ENCODE measurements around the gene GUCA1A. TPM values are rescaled to one million over a fixed set of nuclear protein-coding genes. Genes with fewer than 3 reads are reported as not detected.
"Not testable (repeated sequence)": the region's sequence is repeated elsewhere in the genome, so short reads cannot be mapped to it uniquely, and the experiment has no call there.

The GUCA1A gene
- total RNA-seq, 1 donor from 2014 or later, result 2.2 TPM

DNA sequence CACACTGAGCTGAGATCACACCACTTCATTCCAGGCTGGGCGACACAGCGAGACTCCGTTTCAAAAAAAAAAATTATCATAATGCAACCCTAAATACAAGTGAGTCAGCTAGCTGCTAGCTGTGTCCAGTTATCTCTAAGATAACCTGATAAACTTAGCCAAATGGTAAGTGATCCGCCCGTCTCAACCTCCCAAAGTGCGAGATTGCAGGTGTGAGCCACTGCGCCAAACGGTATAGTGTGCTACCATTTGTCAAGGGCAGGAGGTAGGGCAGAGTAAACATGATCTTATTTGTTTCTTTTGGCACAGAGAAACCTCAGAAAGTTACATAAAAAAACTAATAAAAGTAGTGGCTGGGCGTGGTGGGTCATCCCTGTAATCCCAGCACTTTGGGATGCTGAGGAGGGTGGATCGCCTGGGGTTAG lies 26.0 kb upstream of the GUCA1A start:
- no peak for DNase-seq

- no peak for DNase-seq
Observed at GRCh38 chr6:42148058-42148457, 25.1 kb upstream of the GUCA1A start.

GRCh38 chr6:42150254-42150653 lies 22.9 kb upstream of the GUCA1A start:
- no peak for DNase-seq

GRCh38 chr6:42152024-42152423 lies 21.1 kb upstream of the GUCA1A start:
- DNase-seq, result no peak

GRCh38 chr6:42152528-42153213 lies 20.5 kb upstream of the GUCA1A start:
- not testable (repeated sequence) for DNase-seq

DNA sequence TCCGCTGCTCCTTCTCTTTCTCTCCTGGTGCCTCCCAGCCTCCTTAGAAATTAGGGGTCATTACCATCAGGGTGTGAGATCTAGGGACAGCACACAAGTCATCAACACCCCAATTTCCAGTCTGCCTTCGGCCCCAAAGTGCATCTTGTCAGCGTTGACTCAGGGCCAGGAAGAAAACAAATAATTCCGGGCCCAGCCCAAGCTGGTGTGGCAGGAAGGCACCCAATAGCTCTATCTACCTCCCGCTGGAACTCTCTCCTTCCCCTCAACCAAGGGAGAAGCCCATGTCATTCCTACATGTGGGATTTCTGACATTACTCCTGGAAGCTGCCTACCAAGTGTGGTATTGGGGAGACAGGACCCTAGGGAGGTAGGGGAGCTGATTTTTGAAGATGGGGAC lies 19.2 kb upstream of the GUCA1A start:
- DNase-seq, result no peak

GRCh38 chr6:42154461-42155209 lies 18.5 kb upstream of the GUCA1A start:
- DNase-seq, result no peak

DNA sequence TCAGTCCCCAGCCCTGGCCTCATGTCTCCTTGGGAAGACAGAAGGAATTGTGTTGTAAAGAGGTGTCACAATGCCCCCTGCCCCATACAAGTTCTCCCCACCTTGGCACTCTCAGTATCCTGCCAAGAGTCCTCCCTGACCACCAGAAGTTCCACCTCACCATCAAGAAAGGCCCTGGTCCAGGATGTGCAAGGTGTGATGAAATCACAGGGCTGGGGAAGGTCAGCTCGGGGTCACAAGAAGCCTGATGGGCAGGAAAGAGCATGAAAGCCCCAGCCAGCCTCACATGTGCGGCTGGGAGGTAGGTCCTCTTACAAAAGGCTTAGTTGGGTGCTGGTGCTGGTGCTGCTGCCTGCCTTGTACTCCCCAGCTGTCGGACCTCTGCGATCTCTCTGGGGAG lies 17.9 kb upstream of the GUCA1A start:
- DNase-seq, result no peak

DNA sequence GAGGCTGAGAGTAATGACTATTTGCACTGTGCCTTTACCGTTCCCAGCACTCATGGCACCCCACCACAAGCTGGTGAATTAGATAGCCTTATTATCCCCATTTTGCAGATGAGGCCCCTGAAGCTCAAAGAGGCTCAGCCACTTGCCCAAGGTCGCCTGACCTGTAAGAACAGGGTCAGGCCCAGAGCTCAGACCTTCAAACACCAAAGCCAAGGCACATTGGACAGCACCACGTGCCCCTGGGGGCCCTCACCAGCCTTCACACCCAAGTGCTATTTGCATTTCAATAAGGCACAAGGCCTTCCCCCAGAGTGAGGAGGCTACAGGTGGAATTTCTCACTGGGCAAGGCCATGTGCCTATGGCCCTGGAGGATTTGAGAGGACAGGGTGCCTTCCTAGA lies 16.5 kb upstream of the GUCA1A start:
- no peak for DNase-seq

DNA sequence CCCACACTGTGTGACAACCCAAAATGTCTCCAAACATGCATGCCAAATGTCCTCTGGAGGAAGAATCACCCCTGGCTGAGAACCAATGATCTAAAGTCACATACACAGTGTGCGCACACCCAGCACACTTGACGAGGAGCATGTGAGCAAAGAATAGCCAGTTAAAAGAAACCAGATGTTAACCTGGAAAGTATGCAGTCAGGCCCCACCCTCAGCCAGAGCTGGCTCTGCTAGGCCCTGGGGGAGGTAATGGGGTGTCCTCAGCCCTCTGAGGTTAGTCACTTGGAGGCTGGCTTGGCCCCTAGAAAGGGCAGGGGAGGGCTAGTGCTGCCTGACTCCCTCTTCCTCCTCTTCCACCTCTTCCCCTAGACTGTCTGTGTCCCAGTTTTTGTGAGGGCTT lies 15.2 kb upstream of the GUCA1A start:
- no peak for DNase-seq

DNA sequence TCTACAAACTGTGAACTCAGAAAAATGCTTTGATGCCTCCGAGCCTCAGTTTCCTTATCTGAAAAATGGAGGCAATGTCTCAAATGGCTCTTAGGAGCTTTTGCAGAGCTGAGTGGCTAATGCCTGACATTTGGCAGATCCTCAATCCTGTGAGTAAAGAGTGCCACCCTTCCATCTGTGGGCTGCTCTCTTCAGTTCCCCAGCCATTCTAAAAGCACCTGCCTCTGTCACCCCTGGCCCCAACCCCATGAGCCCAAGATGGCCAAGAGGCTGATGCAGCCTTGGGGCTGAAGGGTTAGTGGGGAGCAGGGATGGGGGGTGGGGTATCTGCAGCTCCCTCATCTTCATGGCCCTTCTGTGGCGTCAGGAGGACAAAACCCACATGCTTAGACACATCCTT lies 14.5 kb upstream of the GUCA1A start:
- DNase-seq, result no peak

GRCh38 chr6:42159431-42160024 lies 13.6 kb upstream of the GUCA1A start:
- DNase-seq, result no peak

GRCh38 chr6:42162384-42162783 lies 10.8 kb upstream of the GUCA1A start:
- no peak for DNase-seq

DNA sequence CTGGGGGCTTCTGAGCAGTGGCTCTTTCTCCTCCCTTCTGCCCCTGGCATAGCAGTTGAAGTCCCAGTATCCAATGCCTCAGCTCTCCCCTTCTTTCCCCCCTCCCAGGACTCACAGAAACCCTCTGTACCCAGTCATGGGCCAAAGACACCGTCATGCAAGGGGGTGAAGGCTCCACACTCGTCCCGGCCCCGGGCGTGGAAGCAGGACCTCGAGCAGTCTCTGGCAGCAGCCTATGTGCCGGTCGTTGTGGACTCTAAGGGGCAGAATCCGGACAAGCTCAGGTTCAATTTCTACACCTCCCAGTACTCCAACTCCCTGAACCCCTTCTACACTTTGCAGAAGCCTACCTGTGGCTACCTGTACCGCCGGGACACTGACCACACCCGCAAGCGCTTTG lies 10.4 kb upstream of the GUCA1A start:
- no peak for DNase-seq

DNA sequence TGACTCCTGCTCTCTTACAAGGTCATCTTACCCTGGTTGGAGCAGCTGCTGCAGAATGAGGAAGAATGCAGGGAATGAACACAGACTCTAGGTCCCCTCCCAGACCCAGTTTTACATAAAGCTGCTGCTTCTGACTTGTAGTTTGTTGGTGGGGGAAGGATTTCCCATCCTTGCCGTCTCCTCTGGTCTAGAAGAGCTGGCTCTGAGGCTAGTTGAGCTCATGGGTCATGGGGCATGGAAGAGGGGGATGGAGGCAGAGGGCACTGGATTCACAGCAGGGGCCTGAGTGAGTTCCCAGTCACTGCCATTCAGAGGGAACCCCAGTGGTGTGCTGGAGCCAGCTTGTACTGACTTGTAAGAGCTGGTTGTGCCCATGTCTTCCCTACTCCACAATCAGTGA lies 9.2 kb upstream of the GUCA1A start:
- no peak for DNase-seq

DNA sequence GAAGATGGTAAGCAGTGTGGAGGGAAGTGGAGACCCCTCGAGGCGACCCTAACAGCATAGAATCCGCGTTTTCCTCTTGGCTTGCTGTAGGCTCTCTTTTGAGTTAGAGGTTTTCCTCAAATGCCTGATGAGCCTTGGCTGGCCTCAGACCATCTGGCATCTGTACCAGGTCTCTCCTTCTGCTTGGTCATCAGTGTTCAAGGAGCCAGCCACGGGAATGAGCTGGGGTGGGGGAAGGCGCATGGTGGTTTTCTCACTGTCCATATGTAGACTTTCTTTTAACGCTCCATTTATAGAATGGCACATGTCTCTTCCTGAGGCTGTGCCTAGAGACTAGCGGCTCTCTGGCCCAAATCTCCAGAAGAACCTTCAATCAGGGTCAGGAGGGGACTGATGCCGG lies 8.1 kb upstream of the GUCA1A start:
- no peak for DNase-seq

DNA sequence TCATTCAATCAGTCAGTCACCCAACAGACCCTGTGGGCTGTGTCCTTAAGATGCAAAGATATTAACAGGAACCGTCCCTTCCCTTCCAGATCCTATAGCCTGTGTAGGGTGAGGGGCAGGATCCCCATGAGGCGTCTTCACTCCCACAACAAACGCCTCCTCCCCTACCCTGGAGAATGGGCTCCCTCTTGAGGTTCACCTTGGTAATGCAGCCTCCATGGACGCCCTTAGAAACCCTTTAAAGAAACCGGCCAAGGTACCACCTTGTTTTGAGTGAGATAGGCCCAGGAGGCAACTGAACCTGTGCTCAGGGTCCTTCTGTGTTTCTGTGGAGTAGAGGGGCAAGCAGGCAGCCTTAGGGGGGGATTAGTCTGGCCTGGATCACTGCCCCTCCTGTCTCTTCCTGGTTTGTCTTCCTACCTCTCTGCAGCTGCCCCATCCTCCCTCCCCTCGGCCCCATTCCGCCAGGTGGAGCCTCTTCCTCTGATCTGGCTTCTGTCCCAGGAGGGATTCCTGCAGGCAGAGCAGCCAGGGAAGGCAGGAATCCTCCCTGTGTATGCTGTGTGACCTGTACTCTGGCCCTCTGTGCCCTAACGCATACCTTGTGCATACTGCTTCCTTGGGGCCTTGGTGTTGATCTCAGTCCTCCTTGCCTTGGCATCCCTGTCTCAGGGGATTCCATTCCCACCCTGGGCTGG lies 6.6 kb upstream of the GUCA1A start:
- peak; percentile 2 for DNase-seq

- DNase-seq, result no peak
Observed at GRCh38 chr6:42168650-42169049, 4.5 kb upstream of the GUCA1A start.

DNA sequence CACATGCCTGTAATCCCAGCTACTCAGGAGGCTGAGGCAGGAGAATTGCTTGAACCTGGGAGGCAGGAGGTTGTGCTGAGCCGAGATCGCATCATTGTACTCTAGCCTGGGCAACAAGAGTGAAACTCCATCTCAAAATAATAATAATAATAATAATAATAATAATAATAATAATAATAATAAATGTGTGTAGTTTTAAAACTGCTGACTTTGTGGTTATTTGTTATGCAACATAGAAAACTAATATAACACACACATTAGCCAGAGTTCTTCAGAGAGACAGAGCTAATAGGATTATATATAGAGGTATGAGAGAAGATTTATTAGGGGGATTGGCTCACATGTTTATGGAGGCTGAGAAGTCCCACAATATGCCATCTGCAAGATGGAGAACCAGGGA lies 3.4 kb upstream of the GUCA1A start:
- DNase-seq, result not testable (repeated sequence)

DNA sequence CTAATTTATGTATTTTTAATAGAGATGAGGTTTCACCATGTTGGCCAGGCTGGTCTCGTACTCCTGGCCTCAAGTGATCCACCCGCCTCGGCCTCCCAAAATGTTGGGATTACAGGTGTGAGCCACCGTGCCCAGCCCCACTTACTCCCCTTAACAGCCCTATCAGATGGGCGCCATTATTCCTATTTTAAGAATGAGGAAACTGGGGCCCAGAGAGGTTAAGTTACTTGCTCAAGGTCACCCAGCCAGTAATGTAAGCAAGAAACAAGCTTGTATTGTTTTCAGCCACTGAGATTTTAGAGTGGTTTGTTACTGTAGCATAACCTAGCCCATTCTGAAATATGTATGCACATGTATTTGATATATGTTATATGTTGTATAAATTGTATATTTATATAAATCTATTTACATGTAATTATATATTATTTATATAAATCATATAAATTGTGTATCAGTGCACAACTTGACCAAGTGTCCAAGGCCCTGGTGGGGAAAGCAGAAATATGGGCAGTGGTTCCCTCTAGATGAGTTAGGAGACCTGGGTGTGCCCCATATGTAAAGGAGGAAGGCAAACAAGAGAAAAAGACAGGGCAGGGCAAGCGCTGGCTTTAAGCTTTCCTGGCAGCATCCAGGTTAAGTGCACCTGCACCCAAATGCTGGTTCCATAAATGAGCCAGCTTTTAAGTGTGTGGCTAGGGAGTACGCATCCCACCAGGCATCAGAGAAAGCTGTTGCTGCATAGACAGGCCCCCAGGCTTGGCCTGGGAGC lies 1.2 kb upstream of the GUCA1A start:
- no peak for DNase-seq

- no peak for DNase-seq
Observed at GRCh38 chr6:42175860-42176259, 2.7 kb downstream of the GUCA1A start.

GRCh38 chr6:42176981-42177380 lies 3.8 kb downstream of the GUCA1A start:
- no peak for DNase-seq

Data from occipital lobe (tissue), 2 donors.